Iris pigment epithelial cell (primary cell): Measurements from ENCODE around the gene PRDM10.
A peak's percentile ranks its signal among the peaks of the same experiment; 100 is the strongest.
"Not testable (repeated sequence)": the region's sequence is repeated elsewhere in the genome, so short reads cannot be mapped to it uniquely, and the experiment has no call there.

Experiments
- DNase-seq: peaks from one replicate; pipeline ENCODE4 v3.0.0-alpha.2; 2011; ENCODE audit warnings: low read depth

Gene PRDM10

DNA sequence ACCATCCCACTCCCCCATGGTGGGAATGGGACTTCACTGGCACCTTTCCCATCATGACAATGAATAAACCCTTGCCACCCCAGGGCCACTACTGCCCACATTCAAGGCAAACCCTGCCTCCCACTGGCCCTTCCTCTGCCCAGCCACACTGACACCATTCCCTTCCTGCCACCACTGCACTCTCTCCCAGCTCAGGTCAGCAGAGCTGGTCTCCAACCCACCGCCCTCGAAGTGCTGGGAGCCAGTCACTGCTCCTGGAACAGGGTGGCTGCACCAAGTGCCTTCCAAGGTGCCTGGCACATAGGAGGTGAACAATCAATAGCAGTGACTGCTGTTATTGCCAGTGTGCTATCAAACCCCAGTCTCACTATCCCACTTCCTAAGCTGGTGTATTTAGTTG lies 27.1 kb downstream of the PRDM10 start:
- no peak for DNase-seq

GRCh38 chr11:129974672-129975071 lies 28.0 kb downstream of the PRDM10 start:
- no peak for DNase-seq

- peak; percentile 18 for DNase-seq
Measured at GRCh38 chr11:129974237-129974636, 28.4 kb downstream of the PRDM10 start.

DNA sequence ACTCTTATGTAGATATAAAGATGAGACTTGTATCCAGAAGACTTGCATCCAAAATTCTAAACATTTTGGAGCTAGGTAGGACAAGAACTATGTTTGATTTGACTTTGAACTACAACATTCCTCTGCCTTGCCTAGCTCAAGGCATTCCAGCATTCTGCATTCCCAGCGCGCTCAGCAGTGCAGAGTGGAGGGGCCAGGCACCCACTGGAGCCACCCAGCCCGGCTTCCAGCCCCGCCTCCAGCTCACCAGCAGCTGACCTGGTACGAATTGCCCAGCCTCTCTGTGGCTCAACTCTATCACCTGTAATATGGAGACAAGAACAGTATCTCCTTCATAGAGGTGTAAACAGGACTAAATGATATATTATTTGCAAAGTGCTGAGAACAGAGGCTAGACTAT lies 28.8 kb downstream of the PRDM10 start:
- DNase-seq, result peak; percentile 19

GRCh38 chr11:129973068-129973467 lies 29.6 kb downstream of the PRDM10 start:
- no peak for DNase-seq

DNA sequence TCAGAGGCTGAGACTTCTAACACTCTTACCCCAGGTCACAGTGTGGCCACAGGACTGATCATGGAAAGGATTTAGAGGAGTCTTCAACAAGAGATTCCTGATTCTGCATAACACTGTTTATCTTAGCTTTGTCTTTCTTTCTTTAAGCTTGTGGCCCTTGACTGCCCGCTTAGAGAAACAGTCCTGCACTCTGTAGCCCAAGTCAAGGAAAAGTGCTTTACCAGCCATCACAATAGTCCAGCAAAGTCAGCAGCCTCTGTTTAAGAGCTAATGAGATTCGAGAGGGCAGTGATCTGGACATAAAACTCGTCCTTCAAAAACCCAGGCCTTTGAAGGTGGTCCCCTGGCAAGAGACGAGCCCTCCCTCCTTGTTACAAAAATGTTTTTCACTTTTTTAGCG lies 30.0 kb downstream of the PRDM10 start:
- no peak for DNase-seq

GRCh38 chr11:129971856-129972255 lies 30.8 kb downstream of the PRDM10 start:
- not testable (repeated sequence) for DNase-seq

DNA sequence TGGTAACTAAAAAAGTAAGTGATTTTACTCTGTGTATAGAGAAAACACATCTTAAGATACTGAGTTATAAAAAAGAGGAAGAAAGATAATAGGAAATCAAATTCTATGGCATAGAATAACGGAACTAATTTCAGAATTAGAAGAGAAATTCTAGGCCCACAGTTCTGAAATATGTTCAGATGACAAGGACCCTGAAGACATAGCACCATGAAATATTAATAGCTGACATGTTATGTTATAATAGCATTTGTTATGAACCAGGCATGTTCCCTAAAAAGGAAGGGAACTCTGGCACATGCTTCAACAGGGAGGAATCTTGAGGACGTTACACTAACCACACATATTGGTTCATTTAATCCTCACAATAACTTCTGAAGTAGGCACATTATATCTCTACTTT lies 32.7 kb downstream of the PRDM10 start:
- no peak for DNase-seq

DNA sequence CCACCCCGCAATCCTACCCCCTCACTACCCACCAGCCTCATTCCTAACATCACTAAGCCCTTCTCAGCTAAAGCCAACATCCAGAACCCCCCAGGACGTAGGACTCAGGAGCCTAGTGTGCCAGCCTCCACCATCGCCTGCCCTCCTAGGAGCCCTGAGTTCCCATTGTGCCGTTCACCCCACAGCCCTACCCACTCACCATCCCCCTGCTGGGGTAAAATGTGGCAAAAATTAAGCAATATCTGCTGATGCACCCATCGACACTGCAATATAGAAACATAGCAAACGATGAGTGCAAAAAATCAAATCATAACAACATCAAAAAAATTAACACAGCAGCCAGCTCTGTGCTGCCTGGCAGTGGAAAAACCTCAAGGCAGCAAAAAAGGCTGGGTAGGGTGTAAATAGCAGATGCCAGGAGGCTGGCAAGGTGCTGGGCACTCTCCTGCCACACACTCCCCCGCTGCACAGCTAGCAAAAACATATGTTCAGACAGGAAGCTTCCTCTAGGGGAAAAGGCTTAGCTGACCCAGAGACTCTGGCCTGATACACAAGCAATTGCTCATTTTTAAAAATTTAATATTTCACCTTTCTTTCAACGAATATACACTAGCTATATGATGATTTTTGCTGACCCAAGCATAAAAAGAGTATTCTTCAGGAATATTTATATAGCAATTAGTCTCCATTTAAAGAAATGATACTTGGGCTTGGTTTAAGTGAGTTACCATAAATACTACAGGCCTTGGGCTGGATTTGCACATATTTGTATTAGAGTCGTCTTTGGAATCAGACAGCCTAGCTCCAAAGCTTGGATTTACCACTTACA lies 33.8 kb downstream of the PRDM10 start:
- no peak for DNase-seq

GRCh38 chr11:129967996-129968395 lies 34.6 kb downstream of the PRDM10 start:
- DNase-seq, result no peak

DNA sequence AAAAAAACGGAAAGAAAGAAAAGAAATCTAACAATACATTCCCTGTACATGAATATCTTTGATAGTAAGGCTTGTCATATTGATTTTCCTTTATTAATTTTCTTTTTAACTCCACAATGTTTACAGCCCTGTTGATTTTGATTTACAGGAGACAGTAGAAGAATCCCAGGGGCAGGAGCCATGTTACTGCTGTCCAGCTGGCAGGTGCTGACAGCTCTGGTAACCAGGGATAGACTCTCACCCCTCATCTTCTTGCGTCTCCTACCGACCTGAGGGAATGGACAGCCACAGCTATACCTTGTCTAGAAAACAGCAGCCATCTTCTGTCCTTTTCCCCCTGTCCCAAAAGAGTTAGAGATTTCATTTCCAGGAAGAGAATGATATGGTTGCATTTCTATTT lies 37.4 kb downstream of the PRDM10 start:
- DNase-seq, result no peak

GRCh38 chr11:129960216-129961214 lies 42.1 kb downstream of the PRDM10 start:
- peak; percentile 92 for DNase-seq

- no peak for DNase-seq
Measured at GRCh38 chr11:129959687-129960086, 42.9 kb downstream of the PRDM10 start.

- DNase-seq, result no peak
Measured at GRCh38 chr11:129955282-129955681, 47.4 kb downstream of the PRDM10 start.

- not testable (repeated sequence) for DNase-seq
Measured at GRCh38 chr11:129954703-129955102, 47.9 kb downstream of the PRDM10 start.

DNA sequence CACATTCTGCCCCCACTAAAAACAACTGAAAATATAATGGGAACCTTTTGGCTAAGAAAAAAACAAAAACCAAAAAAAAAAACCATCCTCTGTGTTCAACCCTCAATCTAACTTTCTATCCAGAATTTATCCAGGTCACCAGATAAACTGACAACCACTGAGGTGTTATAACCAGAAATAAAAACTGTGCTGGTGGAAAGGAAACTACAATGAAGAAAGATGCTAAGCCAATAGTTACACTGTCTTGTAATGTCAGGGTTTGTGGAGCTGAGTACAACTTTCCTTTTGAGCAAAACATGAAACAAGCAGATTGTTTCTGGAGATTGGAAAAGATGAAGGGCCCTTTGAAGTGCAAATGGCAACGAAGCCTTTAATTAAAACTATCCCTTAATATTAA lies 50.8 kb downstream of the PRDM10 start:
- DNase-seq, result no peak

- DNase-seq, result no peak
Measured at GRCh38 chr11:129951201-129951865, 51.3 kb downstream of the PRDM10 start.

DNA sequence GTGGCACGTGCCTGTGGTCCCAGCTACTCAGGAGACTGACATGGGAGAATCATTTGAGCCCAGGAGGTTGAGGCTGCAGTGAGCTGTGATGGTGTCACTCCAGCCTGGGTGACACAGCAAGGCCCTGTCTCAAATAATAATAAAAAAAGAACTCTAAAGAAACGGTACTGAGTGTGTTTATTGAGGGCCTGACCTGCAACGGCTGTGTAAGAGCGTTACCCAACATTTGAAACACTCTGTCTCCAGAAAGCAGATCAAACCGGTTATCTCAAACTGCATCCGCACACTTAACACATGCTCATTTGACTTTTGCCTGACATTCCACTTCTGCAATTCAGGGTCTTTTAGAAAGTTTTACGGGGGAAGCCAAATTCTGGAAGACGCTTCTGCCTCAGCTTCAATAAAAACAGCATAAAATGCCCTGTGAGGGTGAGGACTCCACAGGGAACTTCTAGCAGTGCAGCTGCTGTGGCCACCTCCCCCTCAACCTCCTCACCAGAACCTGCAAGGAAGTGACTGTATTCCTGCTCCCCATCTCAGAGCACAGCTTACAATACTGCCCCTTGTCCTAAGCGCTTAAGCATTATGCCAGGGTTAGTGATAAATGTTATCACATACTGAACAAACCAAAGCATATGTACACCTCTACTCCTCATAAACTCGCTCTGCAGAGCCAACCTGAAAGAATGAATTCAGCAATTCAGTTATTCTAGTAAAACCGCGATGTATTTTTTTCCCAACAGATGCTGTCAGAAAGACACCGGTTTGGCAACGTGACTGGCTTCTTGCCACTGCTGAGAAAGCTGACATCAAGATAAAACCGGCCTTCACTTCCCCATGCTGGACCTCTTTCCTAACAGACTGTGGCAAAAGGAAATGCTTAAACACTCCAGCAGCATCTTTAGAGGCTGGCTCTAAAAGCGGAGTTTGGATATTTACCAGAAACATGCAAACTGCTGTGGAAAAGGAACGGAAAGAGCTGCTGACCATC lies 52.2 kb downstream of the PRDM10 start:
- peak; percentile 79 for DNase-seq

- no peak for DNase-seq
Measured at GRCh38 chr11:129948926-129949466, 53.6 kb downstream of the PRDM10 start.

- DNase-seq, result no peak
Measured at GRCh38 chr11:129947474-129947873, 55.2 kb downstream of the PRDM10 start.

DNA sequence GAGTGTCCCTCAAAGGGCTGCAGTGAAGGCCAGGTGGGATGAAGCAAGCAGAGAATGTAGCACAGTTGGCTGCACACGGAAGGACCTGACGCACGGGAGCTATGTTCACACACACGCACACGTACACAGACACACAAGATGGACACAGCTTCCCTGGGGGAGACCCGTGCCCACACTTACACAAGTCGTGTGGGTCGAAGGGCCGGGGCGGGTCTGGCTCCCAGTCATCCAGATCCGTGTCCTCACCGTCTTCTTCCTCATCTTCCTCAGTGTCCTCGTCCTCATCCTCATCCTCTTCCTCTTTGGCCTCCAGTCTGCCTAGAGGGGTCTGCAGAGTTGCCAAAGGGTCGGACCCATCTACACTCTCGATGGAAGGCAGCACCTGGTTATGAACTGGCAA lies 55.7 kb downstream of the PRDM10 start:
- no peak for DNase-seq
